SK-N-SH (cell line): ENCODE results near the gene TFF3.

Source experiments
- EZH2phosphoT487 ChIP-seq: fragments of 200-600 bp; sonication (generic); IDR thresholded peaks from 2 replicates; pipeline ENCODE4 v1.6.1; 2017; ENCODE audit warnings: low read depth, mixed run types, mild to moderate bottlenecking, antibody characterized with exemption, moderate library complexity, borderline replicate concordance
- JUND ChIP-seq: IDR thresholded peaks from 2 replicates; pipeline ENCODE4 v1.4.0; 2012
- NRF1 ChIP-seq: IDR thresholded peaks from 2 replicates; pipeline ENCODE4 v1.6.1; 2012; ENCODE audit warnings: low read depth, mild to moderate bottlenecking, low read length
- POLR2AphosphoS5 ChIP-seq: IDR thresholded peaks from 2 replicates; pipeline ENCODE4 v1.6.1; 2012; ENCODE audit warnings: low read depth, low read length
- RFX5 ChIP-seq: IDR thresholded peaks from 2 replicates; pipeline ENCODE4 v1.6.1; 2012; ENCODE audit warnings: mild to moderate bottlenecking, improper control_type of control experiment, low read length
- RXRA ChIP-seq: IDR thresholded peaks from 2 replicates; pipeline ENCODE4 v1.4.0; 2012; ENCODE audit warnings: low read depth, mild to moderate bottlenecking, borderline replicate concordance
- TF ChIP-seq, protein P1 (sequence below): fragments of 200-600 bp; sonication (generic); IDR thresholded peaks from 2 replicates; pipeline ENCODE4 v1.6.1; 2017; ENCODE audit warnings: antibody characterized with exemption, mild to moderate bottlenecking, moderate library complexity
- TF ChIP-seq, protein P2 (sequence below): IDR thresholded peaks from 2 replicates; pipeline ENCODE4 v1.4.0; 2012; ENCODE audit warnings: low read depth
- TF ChIP-seq, protein P3 (sequence below): fragments of 150-350 bp; IDR thresholded peaks from 2 replicates; pipeline ENCODE4 v1.6.1; 2016; ENCODE audit warnings: mild to moderate bottlenecking, low read depth, low read length
- TF ChIP-seq, protein P4 (sequence below): fragments of 150-350 bp; IDR thresholded peaks from 2 replicates; pipeline ENCODE4 v1.6.1; 2017; ENCODE audit warnings: antibody characterized with exemption, low read length, low read depth, borderline replicate concordance
- TF ChIP-seq, protein P5 (sequence below): IDR thresholded peaks from 2 replicates; pipeline ENCODE4 v1.6.1; 2012; ENCODE audit warnings: mild to moderate bottlenecking, low read depth, low read length, moderate library complexity

DNA sequence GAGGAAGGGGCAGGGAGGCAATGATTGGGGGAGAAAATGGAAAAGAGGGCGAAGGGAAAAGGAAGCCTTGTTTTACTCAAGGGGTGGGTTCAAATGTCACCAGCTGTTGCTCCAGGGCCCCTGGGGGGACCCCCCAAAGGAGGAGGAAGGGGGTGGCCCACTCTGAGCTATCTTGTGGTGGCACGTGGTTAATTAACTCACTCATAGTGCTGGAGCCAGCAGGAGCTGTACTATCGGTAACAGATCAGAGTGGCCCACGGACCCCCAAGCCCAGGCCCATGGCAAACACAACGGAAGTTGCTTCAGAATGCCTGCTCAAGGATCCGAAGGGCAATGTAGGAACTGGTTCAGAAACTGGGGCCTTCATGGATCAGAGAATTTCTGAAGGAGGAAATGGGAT lies 28.3 kb upstream of the TFF3 start:
- TF ChIP-seq, protein P1, sequence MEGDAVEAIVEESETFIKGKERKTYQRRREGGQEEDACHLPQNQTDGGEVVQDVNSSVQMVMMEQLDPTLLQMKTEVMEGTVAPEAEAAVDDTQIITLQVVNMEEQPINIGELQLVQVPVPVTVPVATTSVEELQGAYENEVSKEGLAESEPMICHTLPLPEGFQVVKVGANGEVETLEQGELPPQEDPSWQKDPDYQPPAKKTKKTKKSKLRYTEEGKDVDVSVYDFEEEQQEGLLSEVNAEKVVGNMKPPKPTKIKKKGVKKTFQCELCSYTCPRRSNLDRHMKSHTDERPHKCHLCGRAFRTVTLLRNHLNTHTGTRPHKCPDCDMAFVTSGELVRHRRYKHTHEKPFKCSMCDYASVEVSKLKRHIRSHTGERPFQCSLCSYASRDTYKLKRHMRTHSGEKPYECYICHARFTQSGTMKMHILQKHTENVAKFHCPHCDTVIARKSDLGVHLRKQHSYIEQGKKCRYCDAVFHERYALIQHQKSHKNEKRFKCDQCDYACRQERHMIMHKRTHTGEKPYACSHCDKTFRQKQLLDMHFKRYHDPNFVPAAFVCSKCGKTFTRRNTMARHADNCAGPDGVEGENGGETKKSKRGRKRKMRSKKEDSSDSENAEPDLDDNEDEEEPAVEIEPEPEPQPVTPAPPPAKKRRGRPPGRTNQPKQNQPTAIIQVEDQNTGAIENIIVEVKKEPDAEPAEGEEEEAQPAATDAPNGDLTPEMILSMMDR: no peak
- TF ChIP-seq, protein P2, sequence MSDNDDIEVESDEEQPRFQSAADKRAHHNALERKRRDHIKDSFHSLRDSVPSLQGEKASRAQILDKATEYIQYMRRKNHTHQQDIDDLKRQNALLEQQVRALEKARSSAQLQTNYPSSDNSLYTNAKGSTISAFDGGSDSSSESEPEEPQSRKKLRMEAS: no peak
- TF ChIP-seq RXRA: no peak
- TF ChIP-seq, protein P3, sequence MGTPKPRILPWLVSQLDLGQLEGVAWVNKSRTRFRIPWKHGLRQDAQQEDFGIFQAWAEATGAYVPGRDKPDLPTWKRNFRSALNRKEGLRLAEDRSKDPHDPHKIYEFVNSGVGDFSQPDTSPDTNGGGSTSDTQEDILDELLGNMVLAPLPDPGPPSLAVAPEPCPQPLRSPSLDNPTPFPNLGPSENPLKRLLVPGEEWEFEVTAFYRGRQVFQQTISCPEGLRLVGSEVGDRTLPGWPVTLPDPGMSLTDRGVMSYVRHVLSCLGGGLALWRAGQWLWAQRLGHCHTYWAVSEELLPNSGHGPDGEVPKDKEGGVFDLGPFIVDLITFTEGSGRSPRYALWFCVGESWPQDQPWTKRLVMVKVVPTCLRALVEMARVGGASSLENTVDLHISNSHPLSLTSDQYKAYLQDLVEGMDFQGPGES: no peak
- TF ChIP-seq NRF1: no peak
- TF ChIP-seq, protein P4, sequence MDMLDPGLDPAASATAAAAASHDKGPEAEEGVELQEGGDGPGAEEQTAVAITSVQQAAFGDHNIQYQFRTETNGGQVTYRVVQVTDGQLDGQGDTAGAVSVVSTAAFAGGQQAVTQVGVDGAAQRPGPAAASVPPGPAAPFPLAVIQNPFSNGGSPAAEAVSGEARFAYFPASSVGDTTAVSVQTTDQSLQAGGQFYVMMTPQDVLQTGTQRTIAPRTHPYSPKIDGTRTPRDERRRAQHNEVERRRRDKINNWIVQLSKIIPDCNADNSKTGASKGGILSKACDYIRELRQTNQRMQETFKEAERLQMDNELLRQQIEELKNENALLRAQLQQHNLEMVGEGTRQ: no peak
- TF ChIP-seq, protein P5, sequence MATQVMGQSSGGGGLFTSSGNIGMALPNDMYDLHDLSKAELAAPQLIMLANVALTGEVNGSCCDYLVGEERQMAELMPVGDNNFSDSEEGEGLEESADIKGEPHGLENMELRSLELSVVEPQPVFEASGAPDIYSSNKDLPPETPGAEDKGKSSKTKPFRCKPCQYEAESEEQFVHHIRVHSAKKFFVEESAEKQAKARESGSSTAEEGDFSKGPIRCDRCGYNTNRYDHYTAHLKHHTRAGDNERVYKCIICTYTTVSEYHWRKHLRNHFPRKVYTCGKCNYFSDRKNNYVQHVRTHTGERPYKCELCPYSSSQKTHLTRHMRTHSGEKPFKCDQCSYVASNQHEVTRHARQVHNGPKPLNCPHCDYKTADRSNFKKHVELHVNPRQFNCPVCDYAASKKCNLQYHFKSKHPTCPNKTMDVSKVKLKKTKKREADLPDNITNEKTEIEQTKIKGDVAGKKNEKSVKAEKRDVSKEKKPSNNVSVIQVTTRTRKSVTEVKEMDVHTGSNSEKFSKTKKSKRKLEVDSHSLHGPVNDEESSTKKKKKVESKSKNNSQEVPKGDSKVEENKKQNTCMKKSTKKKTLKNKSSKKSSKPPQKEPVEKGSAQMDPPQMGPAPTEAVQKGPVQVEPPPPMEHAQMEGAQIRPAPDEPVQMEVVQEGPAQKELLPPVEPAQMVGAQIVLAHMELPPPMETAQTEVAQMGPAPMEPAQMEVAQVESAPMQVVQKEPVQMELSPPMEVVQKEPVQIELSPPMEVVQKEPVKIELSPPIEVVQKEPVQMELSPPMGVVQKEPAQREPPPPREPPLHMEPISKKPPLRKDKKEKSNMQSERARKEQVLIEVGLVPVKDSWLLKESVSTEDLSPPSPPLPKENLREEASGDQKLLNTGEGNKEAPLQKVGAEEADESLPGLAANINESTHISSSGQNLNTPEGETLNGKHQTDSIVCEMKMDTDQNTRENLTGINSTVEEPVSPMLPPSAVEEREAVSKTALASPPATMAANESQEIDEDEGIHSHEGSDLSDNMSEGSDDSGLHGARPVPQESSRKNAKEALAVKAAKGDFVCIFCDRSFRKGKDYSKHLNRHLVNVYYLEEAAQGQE: no peak
- no peak for TF ChIP-seq EZH2phosphoT487
- TF ChIP-seq POLR2AphosphoS5: no peak
- no peak for TF ChIP-seq JUND
- no peak for TF ChIP-seq RFX5
